Endothelial cell of umbilical vein (primary cell): Measurements from ENCODE around the gene PRRT1. TPM values are rescaled to one million over a fixed set of nuclear protein-coding genes. Genes with fewer than 3 reads are reported as not detected.
"Not testable (repeated sequence)": the region's sequence is repeated elsewhere in the genome, so short reads cannot be mapped to it uniquely, and the experiment has no call there.

ENCODE experiments used
- BruUV-seq: library from RNA; stranded (reverse); fragments of 400-500 nt; replicated peaks from 2 replicates; lab custom pipeline; 2021; lab: Mats Ljungman, UMichigan
- CTCF ChIA-PET: fragments of 300-600, 350-600 bp; sonication (Branson Sonifier 250); formaldehyde crosslinking; loops from one replicate; lab custom pipeline; 2021; ENCODE audit warnings: antibody characterized with exemption, inconsistent platforms; lab: Charles Lee
- POLR2A ChIA-PET: fragments of 300-600, 350-600 bp; sonication (Branson Sonifier 250); formaldehyde crosslinking; loops from one replicate; lab custom pipeline; 2021; ENCODE audit warnings: antibody characterized with exemption, inconsistent platforms; lab: Charles Lee
- DNase-seq: peaks from one replicate; pipeline ENCODE4 v3.0.0-alpha.2; 2011; ENCODE audit warnings: low read depth, low spot score
- FAIRE-seq: peaks from 2 replicates; lab custom pipeline; 2011; peaks lifted over from hg19 to GRCh38; lab: Jason Lieb, UNC
- H2AFZ ChIP-seq: 2 replicates; pipeline ENCODE4 v1.6.0; 2012; ENCODE audit warnings: low read depth, low read length, control low read depth, inconsistent platforms
- H3K27ac ChIP-seq: 2 replicates; pipeline ENCODE4 v1.5.1; 2011; ENCODE audit warnings: low read depth, mild to moderate bottlenecking, control low read depth, low read length, moderate library complexity; ENCODE audit not compliant: insufficient read depth
- H3K27me3 ChIP-seq, 2 experiments: 2 replicates each; pipeline versions ENCODE4 v1.6.0 to v1.6.1; 2011; ENCODE audit warnings: low read length in 2 of 2, mixed read lengths in 1 of 2; ENCODE audit not compliant: control insufficient read depth in 2 of 2, insufficient read depth in 2 of 2
- H3K36me3 ChIP-seq, 2 experiments: 2 replicates in 1 of 2; 3 replicates in 1 of 2; pipeline ENCODE4 v1.5.1; 2011; ENCODE audit warnings: low read length in 2 of 2, mild to moderate bottlenecking in 1 of 2, moderate library complexity in 1 of 2; ENCODE audit not compliant: control insufficient read depth in 2 of 2, insufficient read depth in 2 of 2; ENCODE audit errors: extremely low read depth in 1 of 2
- H3K4me1 ChIP-seq: 3 replicates; pipeline ENCODE4 v1.5.1; 2011; ENCODE audit warnings: mild to moderate bottlenecking, low read length; ENCODE audit not compliant: control insufficient read depth, insufficient read depth; ENCODE audit errors: extremely low read depth
- H3K4me2 ChIP-seq: 2 replicates; pipeline ENCODE4 v1.6.1; 2011; ENCODE audit warnings: low read length, control low read depth, mixed read lengths; ENCODE audit not compliant: insufficient read depth
- H3K4me3 ChIP-seq, 3 experiments: fragments of 200-600 bp in 1 of 3; sonication (generic), shearing (Covaris generic) in 1 of 3; replicated peaks in 1 of 3; 2 replicates each; pipeline ENCODE4 v1.5.1; 2011 to 2016; ENCODE audit warnings: control low read depth in 3 of 3, low read length in 3 of 3, mild to moderate bottlenecking in 2 of 3, inconsistent platforms in 1 of 3, low read depth in 1 of 3, moderate library complexity in 1 of 3; ENCODE audit not compliant: insufficient read depth in 1 of 3
- H3K79me2 ChIP-seq: 2 replicates; pipeline ENCODE4 v1.6.0; 2012; ENCODE audit warnings: low read length, inconsistent platforms; ENCODE audit not compliant: control insufficient read depth, insufficient read depth
- H3K9ac ChIP-seq: replicated peaks from 2 replicates; pipeline ENCODE3; 2011; ENCODE audit warnings: low read length, control low read depth; ENCODE audit not compliant: insufficient read depth; ENCODE audit errors: extremely low read depth
- H3K9me1 ChIP-seq: replicated peaks from 3 replicates; pipeline ENCODE4 v1.6.0; 2011; ENCODE audit warnings: mild to moderate bottlenecking, low read length; ENCODE audit not compliant: control insufficient read depth, insufficient read depth; ENCODE audit errors: extremely low read depth
- H3K9me3 ChIP-seq: replicated peaks from 2 replicates; pipeline ENCODE4 v1.5.1; 2012; ENCODE audit warnings: low read length, inconsistent platforms; ENCODE audit not compliant: control insufficient read depth, insufficient read depth
- H4K20me1 ChIP-seq: replicated peaks from 2 replicates; pipeline ENCODE3; 2011; ENCODE audit warnings: mild to moderate bottlenecking, low read length; ENCODE audit not compliant: control insufficient read depth, insufficient read depth; ENCODE audit errors: extremely low read depth
- EZH2 ChIP-seq: IDR thresholded peaks from 2 replicates; pipeline ENCODE4 v1.6.1; 2012; ENCODE audit warnings: borderline replicate concordance, low read depth, mild to moderate bottlenecking, moderate library complexity, low read length, inconsistent platforms; ENCODE audit not compliant: severe bottlenecking
- FOS ChIP-seq: IDR thresholded peaks from 2 replicates; pipeline ENCODE4 v1.6.1; 2011; ENCODE audit warnings: mild to moderate bottlenecking, low read length, moderate library complexity, borderline replicate concordance; ENCODE audit not compliant: insufficient read depth
- GATA2 ChIP-seq: IDR thresholded peaks from 2 replicates; pipeline ENCODE4 v1.7.0; 2011; ENCODE audit warnings: low read depth, mild to moderate bottlenecking, moderate library complexity, mixed read lengths, low read length; ENCODE audit not compliant: insufficient read length, insufficient read depth
- JUN ChIP-seq: IDR thresholded peaks from 2 replicates; pipeline ENCODE4 v1.6.1; 2011; ENCODE audit warnings: borderline replicate concordance, low read depth; ENCODE audit not compliant: insufficient read length, insufficient read depth
- MYC ChIP-seq: IDR thresholded peaks from one replicate; pipeline ENCODE4 v1.6.1; 2011; ENCODE audit warnings: mild to moderate bottlenecking, low read depth, low read length
- POLR2A ChIP-seq: IDR thresholded peaks from 2 replicates; pipeline ENCODE4 v1.6.1; 2012; ENCODE audit warnings: low read depth, mild to moderate bottlenecking, control low read depth, low read length
- POLR2AphosphoS5 ChIP-seq: IDR thresholded peaks from 2 replicates; pipeline ENCODE4 v1.6.1; 2012; ENCODE audit warnings: low read depth, mild to moderate bottlenecking, control low read depth, low read length, moderate library complexity; ENCODE audit not compliant: insufficient read depth
- dilution Hi-C: fragments of 300-500 bp; cut with MboI; formaldehyde crosslinking; loops from one replicate; pipeline ENCODE4 v1.15.0; 2019; ENCODE audit warnings: low sequenced_read_pairs; ENCODE audit not compliant: extremely low pct_ligation_motif_present
- intact Hi-C: fragments of 100-400 bp; cut with micrococcal nuclease; formaldehyde crosslinking; loops from one replicate; pipeline ENCODE4 v1.10.0; 2022
- polyA plus RNA-seq, 4 experiments: library from polyadenylated mRNA; depleted of rRNA in 3 of 4; stranded (reverse) in 3 of 4; unstranded in 1 of 4; fragments of >200 nt; gene quantifications; 2 replicates each; pipeline versions ENCODE4 v1.2.1 to v1.2.3, GENCODE V29; 2011 to 2012; ENCODE audit warnings: missing spikeins in 1 of 4
- total RNA-seq: library from RNA; stranded (reverse); gene quantifications from 2 replicates; pipeline ENCODE4 v1.2.3, GENCODE V29; 2021
- TF ChIP-seq, protein P1 (sequence below), 2 donors: IDR thresholded peaks; 1 replicate in 1 of 2; 2 replicates in 1 of 2; pipeline ENCODE4 v1.5.1; 2011; ENCODE audit warnings: low read length in 2 of 2, mild to moderate bottlenecking in 2 of 2, moderate library complexity in 2 of 2, control low read depth in 1 of 2, inconsistent platforms in 1 of 2, low read depth in 1 of 2; ENCODE audit not compliant: insufficient read depth in 1 of 2; ENCODE audit errors: extremely low read depth in 1 of 2
- TF ChIP-seq, protein P2 (sequence below): IDR thresholded peaks from 2 replicates; pipeline ENCODE4 v1.6.1; 2011; ENCODE audit not compliant: insufficient read depth, insufficient read length

Gene PRRT1
- total and polyA plus RNA-seq, 2 donors (not counting 3 experiments of a cell fraction or from before 2014, with no cell fraction given) = 0.55 to 1.3 TPM

DNA sequence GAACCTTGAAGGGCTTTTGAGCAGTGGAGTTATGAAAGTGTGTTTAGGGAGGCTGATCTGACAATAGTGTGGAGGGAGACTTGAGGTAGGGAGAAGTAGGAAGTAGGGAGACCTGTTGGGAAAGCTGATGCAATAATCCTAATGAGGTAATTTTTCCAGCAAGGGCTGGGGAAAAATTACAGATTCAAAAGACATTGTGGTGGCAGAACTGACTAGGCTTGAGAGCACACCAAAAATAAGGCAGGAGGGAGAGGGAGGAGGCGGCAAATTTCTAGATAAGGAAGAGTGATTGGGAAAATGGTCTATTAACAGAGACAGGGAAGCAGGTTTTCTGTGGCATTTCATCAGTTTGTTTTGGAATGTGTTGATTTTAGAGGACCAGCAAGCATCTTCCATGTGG, 5.5 kb downstream of the PRRT1 start:
- CTCF ChIA-PET = no interaction called here
- Histone ChIP-seq H3K9me3 (no peaks in the 10 kb centered on the region), H3K4me2 (no peak overlapping the region), H3K27me3 (peaks cover 20 to 29% of the 10 kb centered on the region in 2 experiments), H3K27ac (no peak overlapping the region), H2AFZ (no peak overlapping the region), H3K36me3 (no peaks in the 10 kb centered on the region), H3K9ac (no peak overlapping the region), H3K79me2 (no peaks in the 10 kb centered on the region), H4K20me1 (no peaks in the 10 kb centered on the region), H3K4me3 (no peak overlapping the region), H3K9me1 (no peaks in the 10 kb centered on the region), H3K4me1 (peaks cover 3% of the 10 kb centered on the region)
- FAIRE-seq = no peak
- TF ChIP-seq JUN = no peak
- no peak for TF ChIP-seq GATA2
- TF ChIP-seq, protein P1, sequence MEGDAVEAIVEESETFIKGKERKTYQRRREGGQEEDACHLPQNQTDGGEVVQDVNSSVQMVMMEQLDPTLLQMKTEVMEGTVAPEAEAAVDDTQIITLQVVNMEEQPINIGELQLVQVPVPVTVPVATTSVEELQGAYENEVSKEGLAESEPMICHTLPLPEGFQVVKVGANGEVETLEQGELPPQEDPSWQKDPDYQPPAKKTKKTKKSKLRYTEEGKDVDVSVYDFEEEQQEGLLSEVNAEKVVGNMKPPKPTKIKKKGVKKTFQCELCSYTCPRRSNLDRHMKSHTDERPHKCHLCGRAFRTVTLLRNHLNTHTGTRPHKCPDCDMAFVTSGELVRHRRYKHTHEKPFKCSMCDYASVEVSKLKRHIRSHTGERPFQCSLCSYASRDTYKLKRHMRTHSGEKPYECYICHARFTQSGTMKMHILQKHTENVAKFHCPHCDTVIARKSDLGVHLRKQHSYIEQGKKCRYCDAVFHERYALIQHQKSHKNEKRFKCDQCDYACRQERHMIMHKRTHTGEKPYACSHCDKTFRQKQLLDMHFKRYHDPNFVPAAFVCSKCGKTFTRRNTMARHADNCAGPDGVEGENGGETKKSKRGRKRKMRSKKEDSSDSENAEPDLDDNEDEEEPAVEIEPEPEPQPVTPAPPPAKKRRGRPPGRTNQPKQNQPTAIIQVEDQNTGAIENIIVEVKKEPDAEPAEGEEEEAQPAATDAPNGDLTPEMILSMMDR (IDR thresholded peaks at IDR 0.05; ENCODE audit: extremely low read depth in 1 of 2, insufficient read depth in 1 of 2, low read depth in 1 of 2, low read length in 2 of 2) = no peak
- no peak for TF ChIP-seq FOS
- TF ChIP-seq MYC = no peak
- TF ChIP-seq, protein P2, sequence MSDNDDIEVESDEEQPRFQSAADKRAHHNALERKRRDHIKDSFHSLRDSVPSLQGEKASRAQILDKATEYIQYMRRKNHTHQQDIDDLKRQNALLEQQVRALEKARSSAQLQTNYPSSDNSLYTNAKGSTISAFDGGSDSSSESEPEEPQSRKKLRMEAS = no peak
- TF ChIP-seq POLR2AphosphoS5 = no peak
- TF ChIP-seq EZH2 = no peak
- no peak for TF ChIP-seq POLR2A
- no peak for DNase-seq
- no TSS peak for BruUV-seq
- POLR2A ChIA-PET = no interaction called here
- dilution Hi-C loops (no loop called here), intact Hi-C loops (no loop called here)

DNA sequence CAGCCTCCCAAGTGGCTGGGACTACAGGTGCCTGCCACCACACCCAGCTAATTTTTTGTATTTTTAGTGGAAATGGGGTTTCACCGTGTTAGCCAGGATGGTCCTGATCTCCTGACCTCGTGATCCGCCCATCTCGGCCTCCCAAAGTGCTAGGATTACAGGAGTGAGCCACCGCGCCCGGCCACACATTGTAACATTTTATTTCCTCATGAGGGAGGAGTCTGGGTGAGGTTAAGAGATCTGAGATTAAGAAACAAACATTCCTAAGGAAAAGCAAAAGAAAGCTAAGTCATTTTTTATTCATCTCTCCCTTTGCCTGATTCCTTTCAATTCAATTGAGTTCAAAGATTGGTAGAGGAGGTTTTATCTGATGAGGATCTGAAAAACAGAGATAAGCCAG, 7.5 kb downstream of the PRRT1 start:
- FAIRE-seq, intact Hi-C loops, H3K9ac ChIP-seq, H3K9me3 ChIP-seq, H3K36me3 ChIP-seq, H2AFZ ChIP-seq, DNase-seq, H4K20me1 ChIP-seq, H3K4me3 ChIP-seq, H3K79me2 ChIP-seq, H3K4me1 ChIP-seq, POLR2A ChIA-PET, BruUV-seq, H3K4me2 ChIP-seq, H3K27ac ChIP-seq, dilution Hi-C loops, H3K9me1 ChIP-seq: not testable (repeated sequence)
- peaks cover 20 to 24% of the 10 kb centered on the region in 2 experiments for H3K27me3 ChIP-seq
- CTCF ChIA-PET = interaction anchor here (0.6 kb wide), 1 partner anchor 337 kb away, joined by 3 read pairs; no protein-coding TSS in a partner anchor
